ENCODE data around the gene DLGAP5. TPM values are rescaled to one million over a fixed set of nuclear protein-coding genes. Genes with fewer than 3 reads are reported as not detected.
A peak's percentile ranks its signal among the peaks of the same experiment; 100 is the strongest.

The DLGAP5 gene
- total RNA-seq, 2 donors from 2014 or later: 10.5 to 35.9 TPM

DNA sequence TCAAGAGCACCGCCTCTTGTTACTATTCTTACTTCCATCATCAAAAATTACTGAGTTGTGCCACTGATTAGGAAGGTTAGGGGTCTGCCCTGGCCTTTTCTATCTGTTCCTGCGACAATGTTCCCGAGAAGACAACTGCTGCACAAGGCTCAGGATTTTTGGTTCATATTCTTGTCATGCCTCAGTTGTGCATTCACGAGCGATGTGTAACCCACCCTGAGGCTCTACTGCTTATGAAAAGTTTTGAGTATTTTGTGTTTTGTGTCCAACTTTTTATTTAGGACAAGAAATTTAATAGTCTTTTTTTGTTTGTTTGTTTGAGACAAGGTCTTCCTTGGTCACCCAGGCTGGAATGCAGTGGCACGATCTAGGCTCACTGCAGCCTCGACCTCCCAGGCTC lies 85.4 kb downstream of the DLGAP5 start:
- TF ChIP-seq, protein P1, sequence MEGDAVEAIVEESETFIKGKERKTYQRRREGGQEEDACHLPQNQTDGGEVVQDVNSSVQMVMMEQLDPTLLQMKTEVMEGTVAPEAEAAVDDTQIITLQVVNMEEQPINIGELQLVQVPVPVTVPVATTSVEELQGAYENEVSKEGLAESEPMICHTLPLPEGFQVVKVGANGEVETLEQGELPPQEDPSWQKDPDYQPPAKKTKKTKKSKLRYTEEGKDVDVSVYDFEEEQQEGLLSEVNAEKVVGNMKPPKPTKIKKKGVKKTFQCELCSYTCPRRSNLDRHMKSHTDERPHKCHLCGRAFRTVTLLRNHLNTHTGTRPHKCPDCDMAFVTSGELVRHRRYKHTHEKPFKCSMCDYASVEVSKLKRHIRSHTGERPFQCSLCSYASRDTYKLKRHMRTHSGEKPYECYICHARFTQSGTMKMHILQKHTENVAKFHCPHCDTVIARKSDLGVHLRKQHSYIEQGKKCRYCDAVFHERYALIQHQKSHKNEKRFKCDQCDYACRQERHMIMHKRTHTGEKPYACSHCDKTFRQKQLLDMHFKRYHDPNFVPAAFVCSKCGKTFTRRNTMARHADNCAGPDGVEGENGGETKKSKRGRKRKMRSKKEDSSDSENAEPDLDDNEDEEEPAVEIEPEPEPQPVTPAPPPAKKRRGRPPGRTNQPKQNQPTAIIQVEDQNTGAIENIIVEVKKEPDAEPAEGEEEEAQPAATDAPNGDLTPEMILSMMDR (IDR thresholded peaks at IDR 0.05): no peak
- intact Hi-C loops (cut with DNase I): no loop called here

DNA sequence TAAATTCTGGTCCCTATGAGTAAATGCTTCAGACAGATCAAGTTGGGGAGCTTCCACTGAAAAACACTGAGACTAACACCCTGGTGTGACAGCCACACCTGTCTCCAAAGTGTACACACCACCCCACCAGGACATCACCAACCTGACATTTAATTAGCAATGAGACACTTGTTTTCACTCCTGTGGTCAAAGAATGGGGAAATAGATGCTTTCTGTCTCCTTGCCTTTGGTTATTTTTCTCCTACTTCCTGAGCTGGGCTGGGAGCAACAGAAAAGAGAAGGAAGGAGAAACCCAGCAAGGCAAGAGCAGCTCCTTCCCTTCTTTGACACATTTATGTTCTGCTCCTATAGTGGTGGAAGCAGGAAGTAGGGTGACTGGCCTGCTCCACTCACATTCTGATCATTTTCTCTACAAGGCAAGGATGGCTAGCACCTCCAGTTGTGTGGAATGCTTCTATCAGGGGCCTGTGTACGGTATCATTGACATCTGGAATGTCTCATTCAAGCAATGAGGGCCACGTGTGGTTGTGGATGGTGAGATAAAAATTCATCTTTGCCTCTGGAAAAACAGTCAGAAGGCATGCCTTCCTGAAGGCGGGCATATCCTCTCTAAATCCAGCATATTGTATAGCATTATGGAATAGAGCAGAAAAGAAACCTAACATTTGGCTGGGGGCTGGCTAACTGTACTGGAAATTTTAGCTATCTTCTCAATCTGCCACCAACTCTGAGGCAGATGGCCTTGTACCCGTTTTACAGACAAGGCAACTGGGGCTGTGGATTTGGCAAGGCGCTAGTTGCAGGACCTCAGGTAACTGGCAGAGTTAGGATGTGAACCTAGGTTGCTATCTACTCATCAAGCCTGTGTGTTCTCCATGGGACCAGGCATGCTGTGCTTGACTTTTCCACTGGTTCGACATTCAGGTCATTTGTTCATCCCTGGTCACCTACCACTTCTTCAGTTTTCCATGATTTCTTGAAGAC lies 87.1 kb downstream of the DLGAP5 start:
- H3K9ac ChIP-seq (ENCODE audit: low read depth in 2 of 2, low read length in 2 of 2): peak overlapping the region; percentile 30 to 87
- peak; percentile 32 for DNase-seq
- H3K9me3 ChIP-seq: no peaks in the 10 kb centered on the region
- H3K4me1 ChIP-seq: peaks cover 31% of the 10 kb centered on the region
- no peaks in the 10 kb centered on the region for H3K27me3 ChIP-seq
- TF ChIP-seq, protein P1 (IDR thresholded peaks at IDR 0.05): no peak
- H3K27ac ChIP-seq: peak overlapping the region; percentile 89
- no peak overlapping the region for H3K4me3 ChIP-seq
- no peaks in the 10 kb centered on the region for H3K36me3 ChIP-seq
- intact Hi-C loops (cut with DNase I): no loop called here

More for the DNA sequence above, 85.4 kb downstream of the DLGAP5 start:
- Histone ChIP-seq H3K27ac (no peak overlapping the region), H3K9me3 (no peaks in the 10 kb centered on the region), H3K4me3 (no peak overlapping the region), H3K36me3 (no peaks in the 10 kb centered on the region), H3K27me3 (no peaks in the 10 kb centered on the region), H3K4me1 (peaks cover 29% of the 10 kb centered on the region), H3K9ac (ENCODE audit: low read depth in 2 of 2, low read length in 2 of 2) (peak overlapping the region in 1 of 2 donors; percentile 26)
- DNase-seq: no peak

DNA sequence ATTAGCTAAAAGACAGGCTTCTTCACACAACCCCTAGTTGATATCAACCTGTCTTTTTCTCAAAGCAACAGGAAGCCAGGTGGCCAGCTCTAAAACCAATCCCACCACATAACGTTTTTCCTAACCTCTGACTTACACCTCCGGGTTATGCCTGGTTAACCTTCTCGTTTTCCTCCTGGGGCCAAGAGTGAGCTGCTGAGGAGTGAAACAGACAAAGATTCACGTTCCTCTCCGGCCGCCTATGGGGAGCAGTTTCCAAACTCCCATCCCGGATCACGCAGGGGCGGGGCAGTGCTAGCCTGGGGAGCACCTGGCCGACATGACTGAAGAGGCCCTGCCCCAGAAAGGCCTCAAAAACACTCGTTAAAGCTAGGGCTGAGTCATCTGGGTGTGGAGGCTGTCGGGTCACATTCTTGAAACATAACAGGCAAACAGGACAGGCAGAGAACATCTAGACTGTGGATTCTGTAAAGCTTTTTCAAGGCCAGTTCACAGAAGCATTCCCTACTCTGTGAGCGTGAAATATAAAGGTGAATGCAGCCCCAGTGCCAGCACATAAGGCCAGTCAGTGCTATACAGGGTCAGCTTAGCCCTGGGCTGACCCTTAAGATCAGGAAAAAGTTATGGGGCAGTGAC lies 88.3 kb downstream of the DLGAP5 start:
- no peaks in the 10 kb centered on the region for H3K36me3 ChIP-seq
- no peaks in the 10 kb centered on the region for H3K9me3 ChIP-seq
- peak overlapping the region; percentile 89 for H3K27ac ChIP-seq
- H3K4me3 ChIP-seq: peak overlapping the region; percentile 22
- peaks cover 32% of the 10 kb centered on the region for H3K4me1 ChIP-seq
- no peaks in the 10 kb centered on the region for H3K27me3 ChIP-seq
- intact Hi-C loops (cut with DNase I): no loop called here
- TF ChIP-seq, protein P1 (IDR thresholded peaks at IDR 0.05): no peak
- DNase-seq: peak; percentile 96
- H3K9ac ChIP-seq (ENCODE audit: low read depth in 2 of 2, low read length in 2 of 2): peak overlapping the region; percentile 31 to 87

DNA sequence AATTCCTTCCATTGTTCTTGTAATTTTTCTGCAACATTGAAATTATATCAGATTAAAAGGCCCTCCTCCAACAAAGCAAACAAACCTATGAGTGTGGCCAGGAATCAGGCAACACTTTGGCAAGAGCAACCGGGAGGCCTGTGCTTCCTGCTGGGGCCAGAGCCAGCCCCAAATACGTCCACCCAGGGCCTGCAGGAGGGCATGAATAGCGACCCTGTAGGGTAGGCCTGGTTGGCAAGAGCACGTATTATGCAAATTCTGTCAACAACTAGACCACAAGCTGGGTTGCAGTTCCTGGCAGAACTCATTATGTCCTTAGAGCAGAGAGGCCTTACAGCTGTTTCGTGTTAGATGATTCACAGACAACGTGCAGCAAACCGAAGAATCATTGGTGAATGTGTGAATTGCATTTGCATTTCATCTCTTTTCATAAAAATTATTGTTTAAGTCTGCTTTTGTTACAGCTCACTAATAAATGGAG lies 89.2 kb downstream of the DLGAP5 start:
- H3K9ac ChIP-seq (ENCODE audit: low read depth in 2 of 2, low read length in 2 of 2): peak overlapping the region in 1 of 2 donors; percentile 87
- intact Hi-C loops (cut with DNase I): no loop called here

GRCh38 chr14:55101698-55102097 lies 89.7 kb downstream of the DLGAP5 start:
- Histone ChIP-seq H3K4me1 (peaks cover 20% of the 10 kb centered on the region), H3K4me3 (no peak overlapping the region), H3K9ac (ENCODE audit: low read depth in 2 of 2, low read length in 2 of 2) (no peak overlapping the region), H3K27me3 (no peaks in the 10 kb centered on the region), H3K9me3 (no peaks in the 10 kb centered on the region), H3K27ac (peak overlapping the region; percentile 89), H3K36me3 (no peaks in the 10 kb centered on the region)
- DNase-seq: peak; percentile 21
- intact Hi-C loops (cut with DNase I): no loop called here
- TF ChIP-seq, protein P1 (IDR thresholded peaks at IDR 0.05): no peak

More for the DNA sequence above, 89.2 kb downstream of the DLGAP5 start:
- Histone ChIP-seq H3K27me3 (no peaks in the 10 kb centered on the region), H3K36me3 (no peaks in the 10 kb centered on the region), H3K9me3 (no peaks in the 10 kb centered on the region), H3K4me3 (no peak overlapping the region), H3K4me1 (peaks cover 23% of the 10 kb centered on the region), H3K27ac (peak overlapping the region; percentile 89)
- TF ChIP-seq, protein P1 (IDR thresholded peaks at IDR 0.05): no peak
- DNase-seq: peak; percentile 77
